Activated B cell treated with CpG ODN at 0.5 μM for 24 hours (primary cell): ENCODE data around the gene PHF12. TPM values are rescaled to one million over a fixed set of nuclear protein-coding genes. Genes with fewer than 3 reads are reported as not detected.
A peak's percentile ranks its signal among the peaks of the same experiment; 100 is the strongest.
"Not testable (repeated sequence)": the region's sequence is repeated elsewhere in the genome, so short reads cannot be mapped to it uniquely, and the experiment has no call there.

Source experiments
- ATAC-seq: fragments of 200-7000 bp; cut with Tn5 transposase; one replicate; pipeline ENCODE4 v1.10.0; 2021; ENCODE audit warnings: low read depth, mild to moderate bottlenecking, moderate library complexity
- CTCF ChIA-PET: fragments of 350-600 bp; sonication (Branson Sonifier 250); formaldehyde crosslinking; loops from one replicate; lab custom pipeline; 2021; ENCODE audit warnings: antibody characterized with exemption; lab: Charles Lee
- POLR2A ChIA-PET: fragments of 350-600 bp; sonication (Branson Sonifier 250); formaldehyde crosslinking; loops from one replicate; lab custom pipeline; 2021; ENCODE audit warnings: antibody characterized with exemption; lab: Charles Lee
- DNase-seq: peaks from one replicate; pipeline ENCODE4 v3.0.0; 2022
- H3K27ac Mint-ChIP-seq: one replicate; pipeline ENCODE4 v1.8.0; 2020; ENCODE audit warnings: mixed read lengths
- H3K27me3 Mint-ChIP-seq: one replicate; pipeline ENCODE4 v1.8.0; 2021; ENCODE audit warnings: mixed read lengths
- H3K36me3 Mint-ChIP-seq: one replicate; pipeline ENCODE4 v1.8.0; 2021; ENCODE audit warnings: low read depth, mixed read lengths
- H3K4me1 Mint-ChIP-seq: one replicate; pipeline ENCODE4 v1.8.0; 2021; ENCODE audit warnings: mixed read lengths
- H3K4me3 Mint-ChIP-seq: one replicate; pipeline ENCODE4 v1.8.0; 2020; ENCODE audit warnings: mild to moderate bottlenecking, mixed read lengths
- H3K9me3 Mint-ChIP-seq: one replicate; pipeline ENCODE4 v1.8.0; 2020; ENCODE audit warnings: mixed read lengths
- intact Hi-C: fragments of 100-400 bp; cut with micrococcal nuclease; formaldehyde crosslinking; loops from one replicate; pipeline ENCODE4 v1.15.1; 2024
- total RNA-seq: library from RNA; stranded (reverse); gene quantifications from 2 replicates; pipeline ENCODE4 v1.2.3, GENCODE V29; 2022
- TF ChIP-seq, protein P1 (sequence below): fragments of 200-600 bp; IDR thresholded peaks from one replicate; pipeline ENCODE4 v1.8.0; 2022; ENCODE audit warnings: antibody characterized with exemption, mild to moderate bottlenecking

The PHF12 gene
- total RNA-seq, 1 donor from 2014 or later = 96.5 TPM

DNA sequence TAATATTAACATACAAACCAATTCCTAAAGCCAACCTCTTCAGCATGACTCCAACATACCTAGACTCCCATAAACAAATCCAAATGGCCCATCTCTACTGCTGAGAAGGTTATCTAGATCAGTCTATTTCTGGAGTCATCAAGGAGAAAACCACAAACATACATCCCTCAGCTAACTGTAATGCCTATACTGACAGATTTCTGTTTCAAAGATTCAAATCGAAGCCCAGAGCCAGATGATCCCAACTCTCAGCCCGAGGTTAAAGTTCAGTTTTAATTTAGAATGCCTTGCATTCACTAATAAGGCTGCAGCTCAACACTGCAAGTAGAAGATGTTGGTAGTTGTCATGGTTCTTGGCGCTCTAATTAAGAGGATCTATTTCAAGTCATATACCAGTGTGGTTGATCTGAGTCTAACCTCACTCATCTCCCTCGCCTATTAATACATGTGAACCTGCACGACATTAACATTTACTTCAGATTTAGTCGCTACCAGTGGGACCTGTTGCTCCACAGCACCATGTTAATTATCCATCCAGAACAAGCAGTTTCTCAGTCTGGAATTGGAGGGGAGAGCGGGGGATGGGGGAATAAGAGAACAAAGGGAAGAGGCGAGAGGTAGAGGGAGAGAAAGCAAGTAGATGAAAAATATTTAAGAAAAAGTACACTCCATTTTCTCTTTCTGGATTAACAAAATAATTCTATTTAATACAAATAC lies 15.4 kb downstream of the PHF12 start:
- CTCF ChIA-PET = no interaction called here

DNA sequence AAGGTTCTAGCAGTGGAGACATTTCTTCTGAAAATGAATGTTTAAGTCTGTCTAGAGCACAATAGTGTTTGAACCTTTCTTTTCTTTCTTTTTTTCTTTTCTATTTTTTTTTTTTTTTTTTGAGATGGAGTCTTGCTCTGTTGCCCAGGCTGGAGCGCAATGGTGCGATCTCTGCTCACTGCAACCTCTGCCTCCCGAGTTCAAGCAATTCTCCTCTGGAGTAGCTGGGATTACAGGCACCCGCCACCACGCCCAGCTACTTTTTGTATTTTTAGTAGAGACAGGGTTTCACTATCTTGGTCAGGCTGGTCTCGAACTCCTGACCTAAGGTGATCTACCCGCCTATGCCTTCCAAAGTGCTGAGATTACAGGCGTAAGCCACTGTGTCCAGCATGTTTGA lies 16.8 kb downstream of the PHF12 start:
- DNase-seq, H3K4me3 Mint-ChIP-seq, H3K9me3 Mint-ChIP-seq, H3K27me3 Mint-ChIP-seq, H3K27ac Mint-ChIP-seq, intact Hi-C loops, CTCF ChIA-PET, ATAC-seq: not testable (repeated sequence)
- peaks cover 40% of the 10 kb centered on the region for H3K36me3 Mint-ChIP-seq
- H3K4me1 Mint-ChIP-seq = peaks cover 60% of the 10 kb centered on the region
- POLR2A ChIA-PET = interaction anchor here (0.7 to 1.8 kb wide), 3 partner anchors 14 to 977 kb away, joined by 3 to 6 read pairs (median 5); no protein-coding TSS in a partner anchor

More for the DNA sequence above, 15.4 kb downstream of the PHF12 start:
- POLR2A ChIA-PET = interaction anchor here (0.9 kb wide), 1 partner anchor 46 kb away, joined by 3 read pairs; no protein-coding TSS in a partner anchor
- H3K4me3 Mint-ChIP-seq = no peak overlapping the region
- no peak overlapping the region for H3K27ac Mint-ChIP-seq
- TF ChIP-seq, protein P1, sequence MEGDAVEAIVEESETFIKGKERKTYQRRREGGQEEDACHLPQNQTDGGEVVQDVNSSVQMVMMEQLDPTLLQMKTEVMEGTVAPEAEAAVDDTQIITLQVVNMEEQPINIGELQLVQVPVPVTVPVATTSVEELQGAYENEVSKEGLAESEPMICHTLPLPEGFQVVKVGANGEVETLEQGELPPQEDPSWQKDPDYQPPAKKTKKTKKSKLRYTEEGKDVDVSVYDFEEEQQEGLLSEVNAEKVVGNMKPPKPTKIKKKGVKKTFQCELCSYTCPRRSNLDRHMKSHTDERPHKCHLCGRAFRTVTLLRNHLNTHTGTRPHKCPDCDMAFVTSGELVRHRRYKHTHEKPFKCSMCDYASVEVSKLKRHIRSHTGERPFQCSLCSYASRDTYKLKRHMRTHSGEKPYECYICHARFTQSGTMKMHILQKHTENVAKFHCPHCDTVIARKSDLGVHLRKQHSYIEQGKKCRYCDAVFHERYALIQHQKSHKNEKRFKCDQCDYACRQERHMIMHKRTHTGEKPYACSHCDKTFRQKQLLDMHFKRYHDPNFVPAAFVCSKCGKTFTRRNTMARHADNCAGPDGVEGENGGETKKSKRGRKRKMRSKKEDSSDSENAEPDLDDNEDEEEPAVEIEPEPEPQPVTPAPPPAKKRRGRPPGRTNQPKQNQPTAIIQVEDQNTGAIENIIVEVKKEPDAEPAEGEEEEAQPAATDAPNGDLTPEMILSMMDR = no peak
- peaks cover 62% of the 10 kb centered on the region for H3K4me1 Mint-ChIP-seq
- no peaks in the 10 kb centered on the region for H3K27me3 Mint-ChIP-seq
- H3K9me3 Mint-ChIP-seq = no peaks in the 10 kb centered on the region
- ATAC-seq = no peak
- DNase-seq = no peak
- intact Hi-C loops = no loop called here
- peaks cover 41% of the 10 kb centered on the region for H3K36me3 Mint-ChIP-seq

DNA sequence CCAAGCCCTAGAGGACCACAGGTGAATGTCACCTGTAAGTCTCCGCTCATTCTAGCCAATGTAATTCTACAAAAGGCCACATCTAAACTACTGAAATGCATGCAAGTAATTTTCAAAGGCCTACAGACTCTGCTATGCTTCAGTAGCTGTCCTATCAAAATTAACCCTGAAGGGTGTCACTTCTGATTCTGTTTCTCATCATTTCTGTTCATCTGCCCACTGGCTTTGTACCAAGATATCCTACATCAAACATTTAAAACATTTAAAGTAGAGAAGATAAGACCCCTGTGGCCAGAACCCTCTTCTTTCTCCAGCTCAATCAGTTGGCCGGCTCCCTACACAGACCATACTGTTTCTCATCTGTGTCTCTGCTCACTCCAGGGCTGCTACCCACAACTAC lies 21.5 kb downstream of the PHF12 start:
- peak overlapping the region; percentile 27 for H3K27ac Mint-ChIP-seq
- TF ChIP-seq, protein P1 = no peak
- DNase-seq = no peak
- H3K4me3 Mint-ChIP-seq = no peak overlapping the region
- H3K4me1 Mint-ChIP-seq = peaks cover 64% of the 10 kb centered on the region
- no peaks in the 10 kb centered on the region for H3K27me3 Mint-ChIP-seq
- H3K36me3 Mint-ChIP-seq = peaks cover 50% of the 10 kb centered on the region
- intact Hi-C loops = no loop called here
- no peak for ATAC-seq
- ChIA-PET POLR2A (interaction anchor here (0.7 kb wide), 2 partner anchors 174 to 201 kb away, joined by 3 to 4 read pairs; partner anchors contain the start of gene NEK8), CTCF (no interaction called here)
- H3K9me3 Mint-ChIP-seq = no peaks in the 10 kb centered on the region

DNA sequence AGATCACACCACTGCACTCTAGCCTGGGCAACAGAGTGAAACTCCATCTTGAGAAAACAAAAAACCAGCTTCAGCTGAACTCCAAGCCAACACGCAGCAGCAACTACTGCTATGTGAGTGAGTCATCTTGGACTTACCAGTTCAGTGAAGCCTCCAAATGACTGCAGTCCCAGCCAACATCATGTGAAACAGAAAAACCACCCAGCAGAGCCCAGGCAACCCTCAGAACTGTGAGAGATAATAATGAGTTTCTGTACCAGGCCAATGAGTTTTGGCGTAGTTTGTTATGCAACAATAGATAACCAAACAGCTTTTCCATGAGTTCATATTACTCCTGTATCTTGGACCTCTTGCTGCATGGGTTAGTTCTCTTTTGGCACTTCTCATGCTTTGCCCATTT lies 23.3 kb downstream of the PHF12 start:
- no peaks in the 10 kb centered on the region for H3K9me3 Mint-ChIP-seq
- peak overlapping the region; percentile 1 for H3K27ac Mint-ChIP-seq
- POLR2A ChIA-PET = interaction anchor here (0.5 to 1.0 kb wide), 2 partner anchors 21 to 274 kb away, joined by 4 read pairs; no protein-coding TSS in a partner anchor
- H3K36me3 Mint-ChIP-seq = peaks cover 58% of the 10 kb centered on the region
- DNase-seq (no peak), ATAC-seq (peak; percentile 54)
- CTCF ChIA-PET = interaction anchor here (0.9 kb wide), 1 partner anchor 165 kb away, joined by 4 read pairs; no protein-coding TSS in a partner anchor
- intact Hi-C loops = no loop called here
- peaks cover 50% of the 10 kb centered on the region for H3K4me1 Mint-ChIP-seq
- no peaks in the 10 kb centered on the region for H3K27me3 Mint-ChIP-seq
- TF ChIP-seq, protein P1 = no peak
- H3K4me3 Mint-ChIP-seq = no peak overlapping the region

DNA sequence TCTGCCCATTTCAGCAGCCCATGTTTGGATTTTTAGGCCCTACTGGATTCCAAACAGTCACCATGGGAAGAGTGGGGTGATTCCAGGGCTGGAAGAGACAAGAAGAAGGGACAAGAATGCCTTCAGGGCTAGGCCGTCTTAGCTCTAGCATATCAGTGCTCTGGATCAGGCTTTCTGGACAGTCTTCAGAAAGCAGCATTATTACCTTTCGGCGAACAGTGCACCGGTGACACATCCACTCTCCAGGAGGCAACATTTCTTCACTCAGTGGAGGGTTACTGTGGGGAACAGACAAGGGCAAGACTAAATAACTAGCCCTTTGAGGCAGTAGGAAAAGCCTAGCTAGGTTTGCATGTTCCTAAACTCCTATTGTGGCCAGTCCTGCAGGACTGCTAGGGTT lies 24.5 kb downstream of the PHF12 start:
- Mint-ChIP-seq H3K27ac (peak overlapping the region; percentile 65), H3K27me3 (no peaks in the 10 kb centered on the region), H3K4me3 (no peak overlapping the region), H3K36me3 (peaks cover 66% of the 10 kb centered on the region), H3K4me1 (peaks cover 50% of the 10 kb centered on the region), H3K9me3 (no peaks in the 10 kb centered on the region)
- CTCF ChIA-PET = interaction anchor here (1.1 to 2.6 kb wide), 3 partner anchors 18 to 200 kb away, joined by 3 to 10 read pairs (median 5); partner anchors contain the start of gene TLCD1
- intact Hi-C loops = loop anchor here (2.0 kb wide), 1 partner anchor 22 kb away; no protein-coding TSS in a partner anchor
- ATAC-seq (no peak), DNase-seq (no peak)
- POLR2A ChIA-PET = interaction anchor here (0.8 to 2.3 kb wide), 4 partner anchors 11 to 198 kb away, joined by 3 to 13 read pairs (median 3); partner anchors contain the start of gene NEK8
- TF ChIP-seq, protein P1 = no peak
